GM23338 (cell line): ENCODE data around the gene RAC2. TPM values are rescaled to one million over a fixed set of nuclear protein-coding genes. Genes with fewer than 3 reads are reported as not detected.

Experiments
- ATAC-seq: fragments of 200-7000 bp; cut with Tn5 transposase; 3 replicates; pipeline ENCODE4 v1.9.1; 2020
- DNase-seq: peaks from one replicate; pipeline ENCODE4 v3.0.0-alpha.2; 2015; ENCODE audit warnings: low spot score
- H2AFZ ChIP-seq: fragments of 200-600 bp; sonication (generic); 2 replicates; pipeline ENCODE4 v1.8.0; 2016; ENCODE audit warnings: antibody characterized with exemption, mild to moderate bottlenecking, moderate library complexity
- H3F3A ChIP-seq: fragments of 200-600 bp; sonication (generic); replicated peaks from 2 replicates; pipeline ENCODE4 v1.8.0; 2017; ENCODE audit warnings: antibody characterized with exemption, mixed run types, low read depth
- H3K27ac ChIP-seq: fragments of 200-600 bp; sonication (generic); 2 replicates; pipeline ENCODE4 v1.6.1; 2016; ENCODE audit warnings: low read depth
- H3K27me3 ChIP-seq: fragments of 200-600 bp; sonication (generic); 2 replicates; pipeline ENCODE4 v1.8.0; 2016; ENCODE audit warnings: mild to moderate bottlenecking, mixed run types, moderate library complexity; ENCODE audit not compliant: insufficient read depth
- H3K36me3 ChIP-seq: fragments of 200-600 bp; sonication (generic); 2 replicates; pipeline ENCODE4 v1.8.0; 2016; ENCODE audit warnings: mild to moderate bottlenecking; ENCODE audit not compliant: insufficient read depth
- H3K4me1 ChIP-seq: fragments of 200-600 bp; sonication (generic); 2 replicates; pipeline ENCODE4 v1.8.0; 2016; ENCODE audit warnings: mild to moderate bottlenecking, moderate library complexity; ENCODE audit not compliant: insufficient read depth
- H3K4me2 ChIP-seq: fragments of 200-600 bp; sonication (generic); 2 replicates; pipeline ENCODE4 v1.7.1; 2017; ENCODE audit warnings: mixed run types
- H3K4me3 ChIP-seq: fragments of 200-600 bp; sonication (generic); 2 replicates; pipeline ENCODE4 v1.6.1; 2016; ENCODE audit warnings: mixed run types
- H3K79me2 ChIP-seq: fragments of 200-600 bp; sonication (generic); replicated peaks from 2 replicates; pipeline ENCODE4 v1.8.0; 2017; ENCODE audit warnings: mild to moderate bottlenecking; ENCODE audit not compliant: insufficient read depth
- H3K9me2 ChIP-seq: fragments of 200-600 bp; sonication (generic); 2 replicates; pipeline ENCODE4 v1.8.0; 2017; ENCODE audit not compliant: insufficient read depth
- H4K20me1 ChIP-seq: fragments of 200-600 bp; sonication (generic); replicated peaks from 2 replicates; pipeline ENCODE4 v1.8.0; 2017; ENCODE audit warnings: mild to moderate bottlenecking; ENCODE audit not compliant: insufficient read depth
- H3K27ac Mint-ChIP-seq: 2 replicates; pipeline ENCODE4 v1.8.0; 2020; ENCODE audit warnings: inconsistent platforms, mild to moderate bottlenecking, moderate library complexity, mixed read lengths
- H3K27me3 Mint-ChIP-seq: 3 replicates; pipeline ENCODE4 v1.8.0; 2022; ENCODE audit warnings: low read depth, mild to moderate bottlenecking, moderate library complexity, mixed read lengths, inconsistent platforms; ENCODE audit not compliant: insufficient read depth, poor library complexity
- H3K36me3 Mint-ChIP-seq: 3 replicates; pipeline ENCODE4 v1.8.0; 2021; ENCODE audit warnings: low read depth, mild to moderate bottlenecking, inconsistent platforms, moderate library complexity, mixed read lengths
- H3K4me1 Mint-ChIP-seq: 3 replicates; pipeline ENCODE4 v1.8.0; 2020; ENCODE audit warnings: mild to moderate bottlenecking, inconsistent platforms, mixed read lengths
- H3K4me3 Mint-ChIP-seq: 3 replicates; pipeline ENCODE4 v1.8.0; 2021; ENCODE audit warnings: moderate library complexity, mild to moderate bottlenecking, inconsistent platforms, mixed read lengths
- H3K9me3 Mint-ChIP-seq: 3 replicates; pipeline ENCODE4 v1.8.0; 2020; ENCODE audit warnings: moderate library complexity, mild to moderate bottlenecking, inconsistent platforms, mixed read lengths
- CREB1 ChIP-seq: fragments of 250-450 bp; sonication (Bioruptor Pico); IDR thresholded peaks from 2 replicates; pipeline ENCODE4 v1.5.0; 2020; ENCODE audit warnings: low read depth, mild to moderate bottlenecking, moderate library complexity
- EZH2 ChIP-seq: fragments of 200-600 bp; sonication (generic); IDR thresholded peaks from one replicate; pipeline ENCODE4 v1.8.0; 2017; ENCODE audit warnings: antibody characterized with exemption, mild to moderate bottlenecking, low read depth; ENCODE audit not compliant: unreplicated experiment
- EZH2phosphoT487 ChIP-seq: fragments of 200-600 bp; sonication (generic); IDR thresholded peaks from one replicate; pipeline ENCODE4 v1.8.1; 2018; ENCODE audit warnings: antibody characterized with exemption; ENCODE audit not compliant: unreplicated experiment
- JUNB ChIP-seq: IDR thresholded peaks from one replicate; pipeline ENCODE4 v1.6.1; 2016; ENCODE audit warnings: antibody characterized with exemption; ENCODE audit not compliant: unreplicated experiment
- NANOG ChIP-seq: IDR thresholded peaks from 2 replicates; pipeline ENCODE4 v1.6.1; 2016; ENCODE audit warnings: antibody characterized with exemption, borderline replicate concordance
- POLR2AphosphoS5 ChIP-seq: IDR thresholded peaks from 2 replicates; pipeline ENCODE4 v1.6.1; 2016; ENCODE audit warnings: antibody characterized with exemption, low read depth
- REST ChIP-seq: IDR thresholded peaks from one replicate; pipeline ENCODE4 v1.6.1; 2018; ENCODE audit warnings: antibody characterized with exemption; ENCODE audit not compliant: unreplicated experiment
- STAT1 ChIP-seq: IDR thresholded peaks from one replicate; pipeline ENCODE4 v1.6.1; 2016; ENCODE audit warnings: antibody characterized with exemption; ENCODE audit not compliant: unreplicated experiment
- ZNF114 ChIP-seq: fragments of 250-450 bp; sonication (Bioruptor Pico); IDR thresholded peaks from 2 replicates; pipeline ENCODE4 v1.5.0; 2020; ENCODE audit warnings: mild to moderate bottlenecking, moderate library complexity
- ZNF331 ChIP-seq: fragments of 250-450 bp; sonication (Bioruptor Pico); IDR thresholded peaks from 2 replicates; pipeline ENCODE4 v1.5.0; 2020; ENCODE audit warnings: low read depth, mild to moderate bottlenecking, moderate library complexity
- polyA plus RNA-seq: library from polyadenylated mRNA; unstranded; fragments of >200 nt; fragmentation: Nextera tagmentation; extraction: Ambion mirVana; gene quantifications from 2 replicates; pipeline ENCODE4 v1.2.1, GENCODE V29; 2016
- total RNA-seq: library from RNA; depleted of rRNA; stranded (reverse); fragments of >200 nt; shearing (Covaris generic); gene quantifications from 2 replicates; pipeline ENCODE4 v1.2.3, GENCODE V29; 2014
- TF ChIP-seq, protein P1 (sequence below): fragments of 250-450 bp; sonication (Bioruptor Pico); IDR thresholded peaks from 2 replicates; pipeline ENCODE4 v1.5.0; 2020; ENCODE audit warnings: mild to moderate bottlenecking, moderate library complexity
- TF ChIP-seq, protein P2 (sequence below): IDR thresholded peaks from 2 replicates; pipeline ENCODE4 v1.6.1; 2016; ENCODE audit warnings: antibody characterized with exemption
- TF ChIP-seq, protein P3 (sequence below), 2 experiments: fragments of 200-600 bp in 1 of 2; sonication (generic) in 1 of 2; conservative IDR thresholded peaks; 2 replicates each; pipeline versions ENCODE4 v1.5.1 to v1.6.1; 2016 to 2017; ENCODE audit warnings: antibody characterized with exemption in 2 of 2, low read depth in 2 of 2, mild to moderate bottlenecking in 2 of 2, moderate library complexity in 1 of 2

Gene RAC2
- total and polyA plus RNA-seq, 2 experiments from 2014 or later: 2.4 to 2.7 TPM

- Histone ChIP-seq H3K27ac (no peak overlapping the region), H3K9me2 (no peaks in the 10 kb centered on the region), H3K4me3 (no peak overlapping the region), H3K4me2 (no peak overlapping the region), H3K36me3 (no peaks in the 10 kb centered on the region), H4K20me1 (no peaks in the 10 kb centered on the region), H3K4me1 (no peaks in the 10 kb centered on the region), H3F3A (no peaks in the 10 kb centered on the region), H3K79me2 (no peaks in the 10 kb centered on the region), H3K27me3 (no peaks in the 10 kb centered on the region), H2AFZ (no peak overlapping the region)
- Mint-ChIP-seq H3K4me3 (no peak overlapping the region), H3K36me3 (no peaks in the 10 kb centered on the region), H3K9me3 (no peaks in the 10 kb centered on the region), H3K4me1 (peaks cover 12% of the 10 kb centered on the region), H3K27ac (peak overlapping the region; percentile 44), H3K27me3 (no peaks in the 10 kb centered on the region)
- TF ChIP-seq EZH2phosphoT487 (no peak), NANOG (no peak), STAT1 (no peak), CREB1 (CRISPR knock-in tag) (no peak), ZNF114 (no peak), EZH2 (no peak), REST (no peak), JUNB (no peak), ZNF331 (CRISPR knock-in tag) (no peak), POLR2AphosphoS5 (no peak)
- TF ChIP-seq, protein P1, sequence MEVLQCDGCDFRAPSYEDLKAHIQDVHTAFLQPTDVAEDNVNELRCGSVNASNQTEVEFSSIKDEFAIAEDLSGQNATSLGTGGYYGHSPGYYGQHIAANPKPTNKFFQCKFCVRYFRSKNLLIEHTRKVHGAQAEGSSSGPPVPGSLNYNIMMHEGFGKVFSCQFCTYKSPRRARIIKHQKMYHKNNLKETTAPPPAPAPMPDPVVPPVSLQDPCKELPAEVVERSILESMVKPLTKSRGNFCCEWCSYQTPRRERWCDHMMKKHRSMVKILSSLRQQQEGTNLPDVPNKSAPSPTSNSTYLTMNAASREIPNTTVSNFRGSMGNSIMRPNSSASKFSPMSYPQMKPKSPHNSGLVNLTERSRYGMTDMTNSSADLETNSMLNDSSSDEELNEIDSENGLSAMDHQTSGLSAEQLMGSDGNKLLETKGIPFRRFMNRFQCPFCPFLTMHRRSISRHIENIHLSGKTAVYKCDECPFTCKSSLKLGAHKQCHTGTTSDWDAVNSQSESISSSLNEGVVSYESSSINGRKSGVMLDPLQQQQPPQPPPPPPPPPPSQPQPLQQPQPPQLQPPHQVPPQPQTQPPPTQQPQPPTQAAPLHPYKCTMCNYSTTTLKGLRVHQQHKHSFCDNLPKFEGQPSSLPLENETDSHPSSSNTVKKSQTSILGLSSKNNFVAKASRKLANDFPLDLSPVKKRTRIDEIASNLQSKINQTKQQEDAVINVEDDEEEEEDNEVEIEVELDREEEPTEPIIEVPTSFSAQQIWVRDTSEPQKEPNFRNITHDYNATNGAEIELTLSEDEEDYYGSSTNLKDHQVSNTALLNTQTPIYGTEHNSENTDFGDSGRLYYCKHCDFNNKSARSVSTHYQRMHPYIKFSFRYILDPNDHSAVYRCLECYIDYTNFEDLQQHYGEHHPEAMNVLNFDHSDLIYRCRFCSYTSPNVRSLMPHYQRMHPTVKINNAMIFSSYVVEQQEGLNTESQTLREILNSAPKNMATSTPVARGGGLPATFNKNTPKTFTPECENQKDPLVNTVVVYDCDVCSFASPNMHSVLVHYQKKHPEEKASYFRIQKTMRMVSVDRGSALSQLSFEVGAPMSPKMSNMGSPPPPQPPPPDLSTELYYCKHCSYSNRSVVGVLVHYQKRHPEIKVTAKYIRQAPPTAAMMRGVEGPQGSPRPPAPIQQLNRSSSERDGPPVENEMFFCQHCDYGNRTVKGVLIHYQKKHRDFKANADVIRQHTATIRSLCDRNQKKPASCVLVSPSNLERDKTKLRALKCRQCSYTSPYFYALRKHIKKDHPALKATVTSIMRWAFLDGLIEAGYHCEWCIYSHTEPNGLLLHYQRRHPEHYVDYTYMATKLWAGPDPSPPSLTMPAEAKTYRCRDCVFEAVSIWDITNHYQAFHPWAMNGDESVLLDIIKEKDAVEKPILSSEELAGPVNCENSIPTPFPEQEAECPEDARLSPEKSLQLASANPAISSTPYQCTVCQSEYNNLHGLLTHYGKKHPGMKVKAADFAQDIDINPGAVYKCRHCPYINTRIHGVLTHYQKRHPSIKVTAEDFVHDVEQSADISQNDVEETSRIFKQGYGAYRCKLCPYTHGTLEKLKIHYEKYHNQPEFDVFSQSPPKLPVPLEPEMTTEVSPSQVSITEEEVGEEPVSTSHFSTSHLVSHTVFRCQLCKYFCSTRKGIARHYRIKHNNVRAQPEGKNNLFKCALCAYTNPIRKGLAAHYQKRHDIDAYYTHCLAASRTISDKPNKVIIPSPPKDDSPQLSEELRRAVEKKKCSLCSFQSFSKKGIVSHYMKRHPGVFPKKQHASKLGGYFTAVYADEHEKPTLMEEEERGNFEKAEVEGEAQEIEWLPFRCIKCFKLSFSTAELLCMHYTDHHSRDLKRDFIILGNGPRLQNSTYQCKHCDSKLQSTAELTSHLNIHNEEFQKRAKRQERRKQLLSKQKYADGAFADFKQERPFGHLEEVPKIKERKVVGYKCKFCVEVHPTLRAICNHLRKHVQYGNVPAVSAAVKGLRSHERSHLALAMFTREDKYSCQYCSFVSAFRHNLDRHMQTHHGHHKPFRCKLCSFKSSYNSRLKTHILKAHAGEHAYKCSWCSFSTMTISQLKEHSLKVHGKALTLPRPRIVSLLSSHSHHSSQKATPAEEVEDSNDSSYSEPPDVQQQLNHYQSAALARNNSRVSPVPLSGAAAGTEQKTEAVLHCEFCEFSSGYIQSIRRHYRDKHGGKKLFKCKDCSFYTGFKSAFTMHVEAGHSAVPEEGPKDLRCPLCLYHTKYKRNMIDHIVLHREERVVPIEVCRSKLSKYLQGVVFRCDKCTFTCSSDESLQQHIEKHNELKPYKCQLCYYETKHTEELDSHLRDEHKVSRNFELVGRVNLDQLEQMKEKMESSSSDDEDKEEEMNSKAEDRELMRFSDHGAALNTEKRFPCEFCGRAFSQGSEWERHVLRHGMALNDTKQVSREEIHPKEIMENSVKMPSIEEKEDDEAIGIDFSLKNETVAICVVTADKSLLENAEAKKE (CRISPR knock-in tag): no peak
- TF ChIP-seq, protein P2, sequence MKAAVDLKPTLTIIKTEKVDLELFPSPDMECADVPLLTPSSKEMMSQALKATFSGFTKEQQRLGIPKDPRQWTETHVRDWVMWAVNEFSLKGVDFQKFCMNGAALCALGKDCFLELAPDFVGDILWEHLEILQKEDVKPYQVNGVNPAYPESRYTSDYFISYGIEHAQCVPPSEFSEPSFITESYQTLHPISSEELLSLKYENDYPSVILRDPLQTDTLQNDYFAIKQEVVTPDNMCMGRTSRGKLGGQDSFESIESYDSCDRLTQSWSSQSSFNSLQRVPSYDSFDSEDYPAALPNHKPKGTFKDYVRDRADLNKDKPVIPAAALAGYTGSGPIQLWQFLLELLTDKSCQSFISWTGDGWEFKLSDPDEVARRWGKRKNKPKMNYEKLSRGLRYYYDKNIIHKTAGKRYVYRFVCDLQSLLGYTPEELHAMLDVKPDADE: no peak
- TF ChIP-seq, protein P3, sequence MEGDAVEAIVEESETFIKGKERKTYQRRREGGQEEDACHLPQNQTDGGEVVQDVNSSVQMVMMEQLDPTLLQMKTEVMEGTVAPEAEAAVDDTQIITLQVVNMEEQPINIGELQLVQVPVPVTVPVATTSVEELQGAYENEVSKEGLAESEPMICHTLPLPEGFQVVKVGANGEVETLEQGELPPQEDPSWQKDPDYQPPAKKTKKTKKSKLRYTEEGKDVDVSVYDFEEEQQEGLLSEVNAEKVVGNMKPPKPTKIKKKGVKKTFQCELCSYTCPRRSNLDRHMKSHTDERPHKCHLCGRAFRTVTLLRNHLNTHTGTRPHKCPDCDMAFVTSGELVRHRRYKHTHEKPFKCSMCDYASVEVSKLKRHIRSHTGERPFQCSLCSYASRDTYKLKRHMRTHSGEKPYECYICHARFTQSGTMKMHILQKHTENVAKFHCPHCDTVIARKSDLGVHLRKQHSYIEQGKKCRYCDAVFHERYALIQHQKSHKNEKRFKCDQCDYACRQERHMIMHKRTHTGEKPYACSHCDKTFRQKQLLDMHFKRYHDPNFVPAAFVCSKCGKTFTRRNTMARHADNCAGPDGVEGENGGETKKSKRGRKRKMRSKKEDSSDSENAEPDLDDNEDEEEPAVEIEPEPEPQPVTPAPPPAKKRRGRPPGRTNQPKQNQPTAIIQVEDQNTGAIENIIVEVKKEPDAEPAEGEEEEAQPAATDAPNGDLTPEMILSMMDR (conservative IDR thresholded peaks at IDR 0.05; ENCODE audit: low read depth in 2 of 2): no peak
- ATAC-seq: peak; percentile 41; the same call in 2 of the 3 replicates
- peak; percentile 50 for DNase-seq
Measured at GRCh38 chr22:37249986-37250385, 5.9 kb upstream of the RAC2 start.
